HG03565 (cell line): Measurements from ENCODE around the gene FMN1.

Experiments used
- ATAC-seq: cut with Tn5 transposase; IDR thresholded peaks from one replicate; pipeline ENCODE4 v1.9.1; 2021; ENCODE audit warnings: mild to moderate bottlenecking, moderate library complexity; ENCODE audit not compliant: unreplicated experiment

The FMN1 gene

GRCh38 chr15:32807331-32807730 is 387.2 kb downstream of the FMN1 start:
- no peak for ATAC-seq

GRCh38 chr15:32803631-32804030 is 390.9 kb downstream of the FMN1 start:
- ATAC-seq = no peak

GRCh38 chr15:32802286-32802936 is 392.1 kb downstream of the FMN1 start:
- no peak for ATAC-seq

GRCh38 chr15:32799936-32800535 is 394.5 kb downstream of the FMN1 start:
- ATAC-seq = no peak

- ATAC-seq = no peak
Measured at GRCh38 chr15:32796856-32797255, 397.7 kb downstream of the FMN1 start.

- no peak for ATAC-seq
Measured at GRCh38 chr15:32794973-32795372, 399.5 kb downstream of the FMN1 start.

GRCh38 chr15:32792436-32792835 is 402.1 kb downstream of the FMN1 start:
- no peak for ATAC-seq

- ATAC-seq = no peak
Measured at GRCh38 chr15:32790352-32790999, 404.0 kb downstream of the FMN1 start.

GRCh38 chr15:32787949-32788348 is 406.6 kb downstream of the FMN1 start:
- no peak for ATAC-seq

- no peak for ATAC-seq
Measured at GRCh38 chr15:32786906-32787305, 407.6 kb downstream of the FMN1 start.

- no peak for ATAC-seq
Measured at GRCh38 chr15:32784581-32784980, 409.9 kb downstream of the FMN1 start.

GRCh38 chr15:32781781-32782180 is 412.7 kb downstream of the FMN1 start:
- ATAC-seq = no peak

GRCh38 chr15:32778391-32779176 is 415.9 kb downstream of the FMN1 start:
- no peak for ATAC-seq

GRCh38 chr15:32775103-32775502 is 419.4 kb downstream of the FMN1 start:
- no peak for ATAC-seq

- no peak for ATAC-seq
Measured at GRCh38 chr15:32774022-32774421, 420.5 kb downstream of the FMN1 start.

GRCh38 chr15:32767236-32767635 is 427.3 kb downstream of the FMN1 start:
- ATAC-seq = no peak

- no peak for ATAC-seq
Measured at GRCh38 chr15:32766101-32766500, 428.4 kb downstream of the FMN1 start.

- no peak for ATAC-seq
Measured at GRCh38 chr15:32765236-32765635, 429.3 kb downstream of the FMN1 start.

GRCh38 chr15:32763295-32763694 is 431.2 kb downstream of the FMN1 start:
- no peak for ATAC-seq

- no peak for ATAC-seq
Measured at GRCh38 chr15:32757426-32757825, 437.1 kb downstream of the FMN1 start.

- no peak for ATAC-seq
Measured at GRCh38 chr15:32750979-32751378, 443.5 kb downstream of the FMN1 start.

GRCh38 chr15:32747921-32748342 is 446.6 kb downstream of the FMN1 start:
- no peak for ATAC-seq
